Upper lobe of left lung (tissue), 4 donors: ENCODE measurements around the gene SNAI1.

Experiments used
- CTCF ChIP-seq, 6 experiments: fragments of 450-650 bp in 4 of 6; fragments of 200-600 bp in 2 of 6; sonication (generic) in 2 of 6; IDR thresholded peaks; one replicate each; pipeline ENCODE4 v1.5.1; 2016 to 2019; ENCODE audit warnings: antibody characterized with exemption in 6 of 6
- EP300 ChIP-seq, 4 donors: sonication (generic); formaldehyde crosslinking; IDR thresholded peaks; one replicate each; pipeline ENCODE4 v1.5.1; 2017; ENCODE audit warnings: antibody characterized with exemption in 4 of 4, control low read depth in 2 of 4
- POLR2A ChIP-seq, 4 donors: fragments of 450-650 bp; IDR thresholded peaks; one replicate each; pipeline ENCODE4 v1.5.1; 2016 to 2017; ENCODE audit warnings: antibody characterized with exemption in 4 of 4, mild to moderate bottlenecking in 2 of 4

GRCh38 chr20:50026746-50027575 is 44.2 kb downstream of the SNAI1 start:
- no peak for TF ChIP-seq POLR2A (IDR thresholded peaks at IDR 0.05)
- no peak for TF ChIP-seq CTCF (IDR thresholded peaks at IDR 0.05)
- TF ChIP-seq EP300 (IDR thresholded peaks at IDR 0.05), result no peak
